Measurements from ENCODE around the gene AMMECR1. TPM values are rescaled to one million over a fixed set of nuclear protein-coding genes. Genes with fewer than 3 reads are reported as not detected.

Gene AMMECR1
- total and polyA plus RNA-seq, 2 experiments from 2014 or later: 16.9 to 32.5 TPM

- TF ChIP-seq ZNF331 (CRISPR knock-in tag; IDR thresholded peaks at IDR 0.05; ENCODE audit: low read depth) (no peak), EZH2 (IDR thresholded peaks at IDR 0.05; ENCODE audit: low read depth, unreplicated experiment) (no peak), ETS1 (IDR thresholded peaks at IDR 0.05) (no peak), CTCF (conservative IDR thresholded peaks at IDR 0.05; ENCODE audit: low read depth in 2 of 2) (no peak), STAT1 (IDR thresholded peaks at IDR 0.05; ENCODE audit: unreplicated experiment) (no peak), EZH2phosphoT487 (IDR thresholded peaks at IDR 0.05; ENCODE audit: unreplicated experiment) (no peak), JUNB (IDR thresholded peaks at IDR 0.05; ENCODE audit: unreplicated experiment) (no peak), NANOG (IDR thresholded peaks at IDR 0.05; ENCODE audit: borderline replicate concordance) (no peak), ZNF462 (CRISPR knock-in tag; IDR thresholded peaks at IDR 0.05) (no peak), CREB1 (CRISPR knock-in tag; IDR thresholded peaks at IDR 0.05; ENCODE audit: low read depth) (no peak), POLR2AphosphoS5 (IDR thresholded peaks at IDR 0.05; ENCODE audit: low read depth) (no peak), ZNF114 (CRISPR knock-in tag; IDR thresholded peaks at IDR 0.05) (no peak), REST (IDR thresholded peaks at IDR 0.05; ENCODE audit: unreplicated experiment) (no peak)
- H3K79me2 ChIP-seq (replicated peaks; ENCODE audit: insufficient read depth): no peaks in the 10 kb centered on the region
- Mint-ChIP-seq H3K4me1 (peaks cover 7% of the 10 kb centered on the region; the same call in 2 of the 3 replicates), H3K27me3 (ENCODE audit: insufficient read depth, low read depth, poor library complexity) (peaks cover 2% of the 10 kb centered on the region), H3K9me3 (no peaks in the 10 kb centered on the region; the same call in 2 of the 3 replicates), H3K27ac (no peak overlapping the region), H3K36me3 (ENCODE audit: low read depth) (no peaks in the 10 kb centered on the region; the same call in 2 of the 3 replicates), H3K4me3 (no peak overlapping the region)
- DNase-seq (ENCODE audit: low spot score) (no peak), ATAC-seq (no peak)
- H3K9me2 ChIP-seq (ENCODE audit: insufficient read depth): no peaks in the 10 kb centered on the region
- no peaks in the 10 kb centered on the region for H3K4me1 ChIP-seq (ENCODE audit: insufficient read depth)
- no peak overlapping the region for H3K27ac ChIP-seq (ENCODE audit: low read depth)
- no peak overlapping the region for H3K4me3 ChIP-seq
- no peaks in the 10 kb centered on the region for H4K20me1 ChIP-seq (replicated peaks; ENCODE audit: insufficient read depth)
- H3F3A ChIP-seq (replicated peaks; ENCODE audit: low read depth): no peaks in the 10 kb centered on the region
- no peaks in the 10 kb centered on the region for H3K27me3 ChIP-seq (ENCODE audit: insufficient read depth)
- H3K36me3 ChIP-seq (ENCODE audit: insufficient read depth): no peaks in the 10 kb centered on the region
- H3K4me2 ChIP-seq: no peak overlapping the region
- no peak overlapping the region for H2AFZ ChIP-seq
These were observed 142.7 kb downstream of the AMMECR1 start for GRCh38 chrX:110175146-110175545.

Data from GM23338 (cell line).